Mesenchymal stem cell (in vitro differentiated cells and primary cell): ENCODE data around the gene SMARCA4.

ENCODE experiments used
- DNase-seq: peaks from one replicate; pipeline ENCODE4 v3.0.0-alpha.2; 2013
- H2AFZ ChIP-seq: one replicate; pipeline ENCODE4 v1.6.1; 2013; ENCODE audit warnings: low read depth, mild to moderate bottlenecking, control low read depth, inconsistent platforms, low read length, moderate library complexity
- H2AK5ac ChIP-seq: 2 replicates; pipeline ENCODE4 v1.6.1; 2013; ENCODE audit warnings: low read length, moderate library complexity, mild to moderate bottlenecking, inconsistent platforms; ENCODE audit not compliant: severe bottlenecking
- H2BK120ac ChIP-seq: one replicate; pipeline ENCODE4 v1.6.1; 2013; ENCODE audit warnings: low read depth, mild to moderate bottlenecking, inconsistent platforms, low read length, moderate library complexity
- H2BK12ac ChIP-seq, 2 experiments: one replicate each; pipeline ENCODE4 v1.6.1; 2013; ENCODE audit warnings: inconsistent platforms in 2 of 2, low read length in 2 of 2, mild to moderate bottlenecking in 2 of 2, moderate library complexity in 2 of 2, control low read depth in 1 of 2
- H2BK15ac ChIP-seq: one replicate; pipeline ENCODE4 v1.6.1; 2013; ENCODE audit warnings: mild to moderate bottlenecking, low read depth, inconsistent platforms; ENCODE audit not compliant: poor library complexity, severe bottlenecking
- H2BK5ac ChIP-seq: 2 replicates; pipeline ENCODE4 v1.6.1; 2013; ENCODE audit warnings: low read depth, mild to moderate bottlenecking, low read length, control low read depth, inconsistent platforms; ENCODE audit not compliant: poor library complexity, severe bottlenecking
- H3K14ac ChIP-seq, 2 experiments: one replicate each; pipeline ENCODE4 v1.6.1; 2013; ENCODE audit warnings: inconsistent platforms in 2 of 2, low read length in 2 of 2, control low read depth in 1 of 2, mild to moderate bottlenecking in 1 of 2, moderate library complexity in 1 of 2
- H3K18ac ChIP-seq, 2 experiments: one replicate each; pipeline ENCODE4 v1.6.1; 2013; ENCODE audit warnings: inconsistent platforms in 2 of 2, low read length in 2 of 2, control low read depth in 1 of 2, low read depth in 1 of 2, mild to moderate bottlenecking in 1 of 2
- H3K23ac ChIP-seq, 2 experiments: one replicate each; pipeline ENCODE4 v1.6.1; 2013; ENCODE audit warnings: inconsistent platforms in 2 of 2, low read length in 2 of 2, mild to moderate bottlenecking in 2 of 2, moderate library complexity in 2 of 2, control low read depth in 1 of 2
- H3K27ac ChIP-seq: 2 replicates; pipeline ENCODE4 v1.5.1; 2013; ENCODE audit warnings: mild to moderate bottlenecking, moderate library complexity, low read length, control low read depth, inconsistent platforms; ENCODE audit not compliant: poor library complexity, severe bottlenecking
- H3K27me3 ChIP-seq, 2 experiments: 2 replicates each; pipeline versions ENCODE4 v1.6.1 to v1.7.0; 2013; ENCODE audit warnings: low read length in 2 of 2, mild to moderate bottlenecking in 2 of 2, moderate library complexity in 2 of 2, control low read depth in 1 of 2, inconsistent platforms in 1 of 2; ENCODE audit not compliant: control insufficient read depth in 1 of 2, insufficient read depth in 1 of 2
- H3K36me3 ChIP-seq, 2 experiments: 2 replicates each; pipeline versions ENCODE4 v1.6.1 to v1.7.0; 2013; ENCODE audit warnings: low read length in 2 of 2, control low read depth in 1 of 2, inconsistent platforms in 1 of 2, low read depth in 1 of 2, mild to moderate bottlenecking in 1 of 2; ENCODE audit not compliant: insufficient read depth in 2 of 2, control insufficient read depth in 1 of 2
- H3K4ac ChIP-seq, 2 experiments: one replicate each; pipeline ENCODE4 v1.6.1; 2013; ENCODE audit warnings: inconsistent platforms in 2 of 2, low read length in 2 of 2, mild to moderate bottlenecking in 2 of 2, moderate library complexity in 2 of 2, control low read depth in 1 of 2, low read depth in 1 of 2
- H3K4me1 ChIP-seq: 2 replicates; pipeline ENCODE4 v1.6.1; 2013; ENCODE audit warnings: low read depth, low read length, control low read depth; ENCODE audit not compliant: control insufficient read depth, insufficient read depth
- H3K4me2 ChIP-seq: 2 replicates; pipeline ENCODE4 v1.6.1; 2013; ENCODE audit warnings: low read length, mild to moderate bottlenecking, inconsistent platforms; ENCODE audit not compliant: poor library complexity, severe bottlenecking
- H3K4me3 ChIP-seq, 2 experiments: 2 replicates each; pipeline versions ENCODE4 v1.5.1 to v1.7.0; 2013; ENCODE audit warnings: low read length in 2 of 2, mild to moderate bottlenecking in 2 of 2, control low read depth in 1 of 2, low read depth in 1 of 2; ENCODE audit not compliant: insufficient read depth in 1 of 2
- H3K79me1 ChIP-seq: replicated peaks from 2 replicates; pipeline ENCODE4 v1.6.1; 2013; ENCODE audit warnings: mild to moderate bottlenecking, control low read depth, low read length, inconsistent platforms; ENCODE audit not compliant: poor library complexity, severe bottlenecking
- H3K9ac ChIP-seq: 2 replicates; pipeline ENCODE4 v1.7.0; 2013; ENCODE audit warnings: mild to moderate bottlenecking, low read length, moderate library complexity
- H3K9me3 ChIP-seq: 2 replicates; pipeline ENCODE4 v1.7.0; 2013; ENCODE audit warnings: mild to moderate bottlenecking, low read length; ENCODE audit not compliant: control insufficient read depth
- H4K8ac ChIP-seq: one replicate; pipeline ENCODE4 v1.6.1; 2013; ENCODE audit warnings: inconsistent platforms, mild to moderate bottlenecking, low read length, moderate library complexity
- H4K91ac ChIP-seq: one replicate; pipeline ENCODE4 v1.6.1; 2013; ENCODE audit warnings: mild to moderate bottlenecking, low read length, inconsistent platforms
- WGBS: methylation state at CpG from one replicate; pipeline ENCODE4 v1.1.7; 2013; ENCODE audit warnings: mixed read lengths; 5-methylcytosine and 5-hydroxymethylcytosine counted together

The SMARCA4 gene

DNA sequence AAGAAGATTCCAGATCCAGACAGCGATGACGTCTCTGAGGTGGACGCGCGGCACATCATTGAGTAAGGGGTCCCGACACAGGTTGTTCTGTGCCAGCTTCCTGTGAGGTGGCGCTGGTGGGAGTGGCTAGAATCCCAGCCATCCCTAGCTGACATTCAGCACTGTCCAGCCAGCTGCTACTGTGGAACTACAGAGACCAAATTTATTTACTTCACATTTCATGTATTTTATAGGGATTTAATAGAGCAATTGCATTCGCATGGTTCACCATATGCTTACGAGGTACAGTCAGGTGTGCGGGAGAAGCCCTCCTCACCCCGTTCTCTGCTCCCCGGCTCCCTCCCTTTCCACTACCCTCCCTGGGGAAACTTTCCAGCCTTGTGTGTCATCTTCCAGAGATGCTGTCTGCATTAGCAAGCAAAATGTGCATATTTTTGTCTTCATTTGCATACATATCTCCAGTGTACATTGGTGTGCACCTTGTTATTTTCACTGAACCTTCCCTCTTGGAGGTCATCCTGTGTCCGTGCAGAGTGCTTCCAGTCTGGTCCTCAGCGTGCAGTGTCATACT is 47.2 kb downstream of the SMARCA4 start:
- Histone ChIP-seq H3K14ac (no peak overlapping the region), H3K4me1 (no peaks in the 10 kb centered on the region), H3K4me2 (no peak overlapping the region), H3K23ac (no peak overlapping the region), H2AK5ac (no peak overlapping the region), H2BK15ac (no peak overlapping the region), H3K27ac (no peak overlapping the region), H4K91ac (no peak overlapping the region), H3K4me3 (no peak overlapping the region), H4K8ac (no peak overlapping the region), H2BK120ac (no peak overlapping the region), H3K18ac (no peak overlapping the region), H2AFZ (no peak overlapping the region), H2BK12ac (no peak overlapping the region), H3K9ac (no peak overlapping the region), H3K36me3 (peaks cover 74% of the 10 kb centered on the region in 2 experiments), H3K79me1 (peaks cover 34% of the 10 kb centered on the region), H3K4ac (no peak overlapping the region), H3K9me3 (no peaks in the 10 kb centered on the region), H2BK5ac (no peak overlapping the region), H3K27me3 (no peaks in the 10 kb centered on the region)
- WGBS = 97% methylated on average over 14 of the region's 14 CpGs
- DNase-seq = no peak

DNA sequence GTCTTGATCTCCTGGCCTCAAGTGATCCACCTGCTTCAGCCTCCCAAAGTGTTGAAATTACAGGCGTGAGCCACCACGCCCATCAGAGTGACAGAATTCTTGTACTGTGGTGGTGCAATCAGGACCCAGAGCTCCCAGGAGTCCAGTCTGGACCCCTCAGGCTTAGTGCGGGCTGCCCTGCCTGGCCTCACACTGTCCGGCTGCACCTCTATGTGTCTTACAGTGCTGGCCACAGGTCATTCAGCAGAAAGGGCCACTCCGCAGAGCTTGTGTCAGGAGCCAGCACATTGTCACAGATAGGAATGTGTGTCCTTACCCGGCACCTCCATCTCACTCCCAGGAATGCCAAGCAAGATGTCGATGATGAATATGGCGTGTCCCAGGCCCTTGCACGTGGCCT is 49.2 kb downstream of the SMARCA4 start:
- WGBS = 98% methylated on average over 9 of the region's 9 CpGs
- no peak overlapping the region for H2BK5ac ChIP-seq

DNA sequence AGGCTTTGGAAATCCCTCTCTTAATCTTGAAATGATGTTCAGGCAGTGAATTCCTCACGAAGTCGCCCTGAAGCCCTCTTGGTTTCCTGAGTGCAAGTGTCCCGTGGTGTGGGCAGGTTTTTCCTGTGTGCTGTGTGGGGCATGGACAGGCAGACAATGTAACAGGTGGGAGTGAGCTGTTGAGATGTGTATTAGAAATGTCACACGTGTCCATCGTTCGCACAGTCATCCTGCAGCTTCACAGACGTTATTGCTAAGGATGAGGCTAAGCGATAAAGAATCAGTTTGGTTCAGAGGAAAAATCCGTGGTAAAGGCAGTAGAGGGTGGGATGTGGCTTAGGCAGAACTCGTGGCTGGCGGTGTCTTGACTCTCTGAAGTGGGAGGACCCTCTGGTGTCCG is 51.7 kb downstream of the SMARCA4 start:
- Histone ChIP-seq H2BK120ac (no peak overlapping the region), H2BK12ac (no peak overlapping the region), H3K9ac (no peak overlapping the region), H3K79me1 (peaks cover 54% of the 10 kb centered on the region), H3K4me3 (no peak overlapping the region), H3K23ac (no peak overlapping the region), H2BK5ac (no peak overlapping the region), H3K36me3 (peaks cover 85 to 90% of the 10 kb centered on the region in 2 experiments), H3K27me3 (no peaks in the 10 kb centered on the region), H3K27ac (no peak overlapping the region), H3K18ac (no peak overlapping the region), H3K14ac (no peak overlapping the region), H2BK15ac (no peak overlapping the region), H2AFZ (no peak overlapping the region), H2AK5ac (no peak overlapping the region), H3K9me3 (no peaks in the 10 kb centered on the region), H4K91ac (no peak overlapping the region), H3K4ac (no peak overlapping the region), H3K4me2 (no peak overlapping the region), H3K4me1 (no peaks in the 10 kb centered on the region), H4K8ac (no peak overlapping the region)
- no peak for DNase-seq
- 96% methylated on average over 12 of the region's 12 CpGs for WGBS

More for the DNA sequence above, 49.2 kb downstream of the SMARCA4 start:
- no peak overlapping the region for H3K9ac ChIP-seq
- no peak overlapping the region for H3K4me2 ChIP-seq
- H3K4me3 ChIP-seq = no peak overlapping the region
- H3K23ac ChIP-seq = no peak overlapping the region
- no peak overlapping the region for H2BK120ac ChIP-seq
- H2BK12ac ChIP-seq = no peak overlapping the region
- no peak overlapping the region for H3K27ac ChIP-seq
- no peak overlapping the region for H3K14ac ChIP-seq
- no peaks in the 10 kb centered on the region for H3K4me1 ChIP-seq
- H3K79me1 ChIP-seq = peaks cover 41% of the 10 kb centered on the region
- H3K9me3 ChIP-seq = no peaks in the 10 kb centered on the region
- no peak for DNase-seq
- H2AFZ ChIP-seq = no peak overlapping the region
- no peak overlapping the region for H3K18ac ChIP-seq
- H4K8ac ChIP-seq = no peak overlapping the region
- H4K91ac ChIP-seq = no peak overlapping the region
- H3K4ac ChIP-seq = no peak overlapping the region
- H3K36me3 ChIP-seq = peaks cover 75 to 81% of the 10 kb centered on the region in 2 experiments
- H3K27me3 ChIP-seq = no peaks in the 10 kb centered on the region
- no peak overlapping the region for H2BK15ac ChIP-seq
- no peak overlapping the region for H2AK5ac ChIP-seq

DNA sequence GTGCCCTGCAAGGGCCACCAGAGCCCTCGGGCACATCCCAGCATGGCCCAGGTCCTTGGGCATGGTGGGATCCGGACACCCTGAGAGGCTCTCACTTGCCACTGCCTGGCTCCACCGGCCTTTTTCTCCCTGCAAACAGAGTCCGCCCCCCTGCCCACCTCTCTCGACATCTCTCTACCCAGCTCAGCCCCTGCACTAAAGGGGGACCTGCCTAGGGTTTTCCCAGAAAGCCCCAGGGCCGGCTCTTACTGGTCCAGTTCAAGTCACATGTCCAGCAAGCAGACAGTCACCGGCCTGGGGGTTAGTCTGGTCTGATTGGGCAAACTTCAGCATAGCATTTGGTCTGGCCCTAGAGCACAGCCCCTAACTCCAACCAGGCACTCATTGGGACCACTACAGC is 52.9 kb downstream of the SMARCA4 start:
- peaks cover 11% of the 10 kb centered on the region for H3K4me1 ChIP-seq
- no peak for DNase-seq
- H3K27me3 ChIP-seq = no peaks in the 10 kb centered on the region
- no peak overlapping the region for H3K4me3 ChIP-seq
- H4K8ac ChIP-seq = no peak overlapping the region
- no peak overlapping the region for H3K9ac ChIP-seq
- H2BK12ac ChIP-seq = no peak overlapping the region
- H3K4ac ChIP-seq = no peak overlapping the region
- H2BK5ac ChIP-seq = no peak overlapping the region
- H3K23ac ChIP-seq = no peak overlapping the region
- H3K4me2 ChIP-seq = no peak overlapping the region
- no peak overlapping the region for H2BK15ac ChIP-seq
- H3K36me3 ChIP-seq = peaks cover 84 to 90% of the 10 kb centered on the region in 2 experiments
- no peak overlapping the region for H2BK120ac ChIP-seq
- H3K79me1 ChIP-seq = peaks cover 59% of the 10 kb centered on the region
- H3K9me3 ChIP-seq = no peaks in the 10 kb centered on the region
- no peak overlapping the region for H3K14ac ChIP-seq
- H2AK5ac ChIP-seq = no peak overlapping the region
- 94% methylated on average over 7 of the region's 7 CpGs for WGBS
- H3K18ac ChIP-seq = no peak overlapping the region
- no peak overlapping the region for H3K27ac ChIP-seq
- no peak overlapping the region for H4K91ac ChIP-seq
- H2AFZ ChIP-seq = no peak overlapping the region
